IPS-20b (cell line): ENCODE data around the gene PLP2.
"Not testable (repeated sequence)": the region's sequence is repeated elsewhere in the genome, so short reads cannot be mapped to it uniquely, and the experiment has no call there.

Experiments used
- H3K27ac ChIP-seq: one replicate; pipeline ENCODE4 v1.5.1; 2013; ENCODE audit warnings: low read length
- H3K27me3 ChIP-seq: 2 replicates; pipeline ENCODE4 v1.6.1; 2013; ENCODE audit warnings: mild to moderate bottlenecking, low read length, inconsistent platforms; ENCODE audit not compliant: insufficient read depth
- H3K36me3 ChIP-seq: 2 replicates; pipeline ENCODE4 v1.6.1; 2013; ENCODE audit warnings: low read depth, mild to moderate bottlenecking, inconsistent platforms, low read length, moderate library complexity; ENCODE audit not compliant: insufficient read depth
- H3K4me1 ChIP-seq: 2 replicates; pipeline ENCODE4 v1.6.1; 2013; ENCODE audit warnings: mild to moderate bottlenecking, control low read depth, inconsistent platforms, low read length, moderate library complexity; ENCODE audit not compliant: insufficient read depth
- H3K4me3 ChIP-seq: 2 replicates; pipeline ENCODE4 v1.5.1; 2013; ENCODE audit warnings: mild to moderate bottlenecking, low read length, inconsistent platforms
- H3K9ac ChIP-seq: 2 replicates; pipeline ENCODE4 v1.6.1; 2013; ENCODE audit warnings: low read depth, mild to moderate bottlenecking, inconsistent platforms, low read length, moderate library complexity
- H3K9me3 ChIP-seq: 2 replicates; pipeline ENCODE4 v1.6.1; 2013; ENCODE audit warnings: mild to moderate bottlenecking, low read depth, low read length, inconsistent platforms; ENCODE audit not compliant: insufficient read depth

Gene PLP2, protein sequence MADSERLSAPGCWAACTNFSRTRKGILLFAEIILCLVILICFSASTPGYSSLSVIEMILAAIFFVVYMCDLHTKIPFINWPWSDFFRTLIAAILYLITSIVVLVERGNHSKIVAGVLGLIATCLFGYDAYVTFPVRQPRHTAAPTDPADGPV

DNA sequence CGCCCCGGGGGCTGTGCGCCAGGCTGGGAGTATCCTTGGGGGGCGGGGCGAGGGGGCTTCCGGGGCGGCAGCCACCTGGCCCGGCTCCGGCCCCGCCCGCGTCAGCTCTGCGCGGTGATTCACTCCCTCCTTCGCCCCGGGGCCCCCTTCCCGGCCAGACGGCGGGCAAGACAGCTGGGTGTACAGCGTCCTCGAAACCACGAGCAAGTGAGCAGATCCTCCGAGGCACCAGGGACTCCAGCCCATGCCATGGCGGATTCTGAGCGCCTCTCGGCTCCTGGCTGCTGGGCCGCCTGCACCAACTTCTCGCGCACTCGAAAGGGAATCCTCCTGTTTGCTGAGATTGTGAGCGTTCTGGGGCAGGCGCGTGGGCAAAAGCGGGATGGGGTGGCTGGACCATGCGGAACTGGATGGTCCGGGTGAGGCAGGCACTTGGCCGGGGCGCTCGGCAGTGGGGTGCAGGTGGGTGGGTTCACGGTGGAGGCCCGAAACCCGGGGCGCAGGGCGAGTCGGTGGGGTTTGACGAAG, at the start of gene PLP2:
Gene PLP2 (plus strand): TSS at position 147 of the 528 bp plus-strand sequence. CDS start 103 bp downstream, at position 250.
- peaks cover 45% of the 10 kb centered on the region for H3K27me3 ChIP-seq
- no peak within 1 kb of the TSS for H3K27ac ChIP-seq
- no peaks in the 10 kb centered on the region for H3K9me3 ChIP-seq
- no peaks in the 10 kb centered on the region for H3K4me1 ChIP-seq
- H3K9ac ChIP-seq = no peak within 1 kb of the TSS
- peak within 1 kb of the TSS; percentile 57 for H3K4me3 ChIP-seq
- no peaks in the 10 kb centered on the region for H3K36me3 ChIP-seq

DNA sequence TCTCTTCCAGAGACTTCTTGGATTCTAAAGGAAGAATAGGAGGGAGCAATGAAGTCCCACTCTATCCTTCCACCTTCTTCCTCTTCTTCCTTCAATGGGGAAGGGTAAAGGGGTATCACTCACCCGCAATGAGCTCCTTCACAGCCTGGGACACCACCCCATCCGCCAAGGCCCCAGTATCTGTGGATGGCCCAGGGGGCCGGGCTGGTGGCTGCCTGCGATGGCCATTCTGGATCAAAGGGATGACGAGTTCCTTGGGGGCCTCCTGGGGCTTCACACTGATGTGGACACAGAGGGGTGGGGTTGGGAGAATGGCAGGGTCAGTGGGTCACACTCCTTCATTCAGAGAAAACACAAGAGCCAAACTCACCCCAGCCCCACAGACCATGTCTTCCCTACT, 49.2 kb upstream of the PLP2 start:
- Histone ChIP-seq H3K9ac (peak overlapping the region; percentile 90; the same call in 1 of the 2 replicates), H3K4me3 (peak overlapping the region; percentile 96), H3K36me3 (peaks cover 18% of the 10 kb centered on the region), H3K27me3 (no peaks in the 10 kb centered on the region), H3K9me3 (no peaks in the 10 kb centered on the region), H3K4me1 (no peaks in the 10 kb centered on the region), H3K27ac (no peak overlapping the region)

DNA sequence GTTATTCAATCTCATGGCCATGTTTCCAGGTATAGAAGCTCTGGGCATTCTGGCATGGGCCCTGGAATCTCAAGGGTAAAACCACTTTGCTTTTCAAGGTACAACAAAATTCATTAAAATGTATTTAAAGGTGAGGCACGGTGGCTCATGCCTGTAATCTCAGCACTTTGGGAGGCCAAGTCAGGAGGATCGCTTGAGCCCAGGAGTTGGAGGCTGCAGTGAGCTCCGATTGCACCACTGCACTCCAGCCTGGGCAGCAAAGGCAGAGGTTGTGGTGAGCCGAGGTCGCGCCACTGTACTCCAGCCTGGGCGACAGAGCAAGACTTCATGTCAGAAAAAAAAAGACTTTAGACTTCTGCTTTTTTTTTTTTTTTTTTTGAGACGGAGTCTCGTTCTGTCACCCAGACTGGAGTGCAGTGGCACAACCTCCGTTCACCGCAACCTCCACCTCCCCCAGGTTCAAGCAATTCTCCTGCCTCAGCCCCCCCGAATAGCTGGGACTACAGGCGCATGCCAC, 43.9 kb upstream of the PLP2 start:
- H3K36me3 ChIP-seq, H3K9me3 ChIP-seq, H3K4me3 ChIP-seq, H3K27ac ChIP-seq, H3K27me3 ChIP-seq, H3K4me1 ChIP-seq, H3K9ac ChIP-seq: not testable (repeated sequence)

DNA sequence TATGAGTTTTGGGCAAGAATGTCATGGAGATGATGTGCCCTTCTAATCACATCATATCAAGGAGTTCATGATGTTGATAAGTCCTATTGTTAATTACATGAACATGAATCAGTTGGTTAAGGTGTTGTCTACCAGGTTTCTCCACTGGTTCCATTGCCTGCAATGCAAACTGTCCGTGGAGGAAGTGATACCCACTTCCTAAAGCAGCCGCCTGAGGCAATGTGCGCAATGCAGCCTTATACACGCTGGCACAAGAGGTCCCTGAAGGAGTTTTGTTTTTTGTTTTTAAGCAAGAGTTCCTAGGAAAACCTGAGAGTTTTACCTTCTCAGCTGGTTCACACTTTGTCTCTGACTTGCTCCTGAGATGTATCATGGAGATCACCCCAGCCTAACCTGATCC, 42.3 kb upstream of the PLP2 start:
- Histone ChIP-seq H3K27ac (no peak overlapping the region), H3K27me3 (no peaks in the 10 kb centered on the region), H3K9ac (no peak overlapping the region), H3K4me3 (no peak overlapping the region), H3K9me3 (no peaks in the 10 kb centered on the region), H3K36me3 (no peaks in the 10 kb centered on the region), H3K4me1 (no peaks in the 10 kb centered on the region)

DNA sequence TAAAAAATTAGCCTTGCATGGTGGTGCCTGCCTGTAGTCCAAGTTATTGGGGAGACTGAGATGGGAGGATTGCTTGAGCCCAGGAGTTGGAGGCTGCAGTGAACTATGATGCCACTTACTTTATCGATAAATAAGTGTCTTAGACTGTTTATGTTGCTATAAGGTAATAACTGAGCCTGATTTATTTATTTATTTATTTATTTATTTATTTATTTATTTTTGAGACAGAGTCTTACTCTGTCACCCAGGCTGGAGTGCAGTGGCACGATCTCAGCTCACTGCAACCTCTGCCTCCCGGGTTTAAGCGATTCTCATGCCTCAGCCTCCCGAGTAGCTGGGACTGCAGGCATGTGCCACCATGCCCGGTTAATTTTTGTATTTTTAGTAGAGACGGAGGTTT, 39.4 kb upstream of the PLP2 start:
- H3K4me1 ChIP-seq, H3K27me3 ChIP-seq, H3K4me3 ChIP-seq, H3K36me3 ChIP-seq, H3K9ac ChIP-seq, H3K27ac ChIP-seq, H3K9me3 ChIP-seq: not testable (repeated sequence)

DNA sequence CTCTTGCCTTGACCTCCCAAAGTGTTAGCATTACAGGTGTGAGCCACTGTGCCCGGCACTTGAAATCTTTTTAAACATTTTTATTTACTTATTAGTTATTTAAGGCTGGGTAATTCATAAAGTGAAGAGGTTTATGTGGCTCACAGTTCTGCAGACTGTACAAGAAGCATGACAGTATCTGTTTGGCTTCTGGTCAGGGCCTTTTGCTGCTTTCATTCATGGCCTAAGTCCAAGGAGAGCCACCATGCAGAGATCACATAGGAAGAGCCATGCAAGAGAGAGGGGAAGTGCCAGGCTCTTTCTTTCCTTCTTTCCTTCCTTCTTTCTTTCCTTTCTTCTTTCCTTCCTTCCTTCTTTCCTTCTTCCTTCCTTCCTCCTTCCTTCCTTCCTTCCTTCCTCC, 37.9 kb upstream of the PLP2 start:
- no peaks in the 10 kb centered on the region for H3K27me3 ChIP-seq

DNA sequence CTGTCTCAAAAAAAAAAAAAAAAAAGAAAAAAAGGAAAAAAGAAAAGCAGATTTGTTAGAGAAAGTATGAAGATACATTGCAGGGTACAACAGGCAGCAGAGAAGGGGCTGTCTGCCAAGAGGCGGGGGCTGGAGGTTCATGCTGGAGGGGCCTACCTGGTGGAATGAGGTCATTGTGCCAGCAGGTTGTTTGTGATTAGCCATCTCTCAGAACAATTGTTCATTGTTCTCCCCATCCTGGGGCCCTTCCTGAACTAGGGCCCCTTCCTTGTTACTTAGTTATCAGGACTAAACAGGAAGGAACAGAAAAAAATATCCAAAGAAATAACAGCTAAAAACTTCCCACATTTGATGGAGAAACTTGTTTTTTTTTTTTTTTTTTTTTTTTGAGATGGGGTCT, 34.2 kb upstream of the PLP2 start:
- Histone ChIP-seq H3K4me1 (no peaks in the 10 kb centered on the region), H3K4me3 (no peak overlapping the region), H3K27ac (no peak overlapping the region), H3K27me3 (no peaks in the 10 kb centered on the region), H3K9ac (no peak overlapping the region), H3K9me3 (peaks cover 9% of the 10 kb centered on the region; the same call in 1 of the 2 replicates), H3K36me3 (no peaks in the 10 kb centered on the region)

More for the DNA sequence above, 37.9 kb upstream of the PLP2 start:
- Histone ChIP-seq H3K4me3 (no peak overlapping the region), H3K4me1 (no peaks in the 10 kb centered on the region), H3K9me3 (no peaks in the 10 kb centered on the region), H3K27ac (no peak overlapping the region), H3K36me3 (no peaks in the 10 kb centered on the region), H3K9ac (no peak overlapping the region)

DNA sequence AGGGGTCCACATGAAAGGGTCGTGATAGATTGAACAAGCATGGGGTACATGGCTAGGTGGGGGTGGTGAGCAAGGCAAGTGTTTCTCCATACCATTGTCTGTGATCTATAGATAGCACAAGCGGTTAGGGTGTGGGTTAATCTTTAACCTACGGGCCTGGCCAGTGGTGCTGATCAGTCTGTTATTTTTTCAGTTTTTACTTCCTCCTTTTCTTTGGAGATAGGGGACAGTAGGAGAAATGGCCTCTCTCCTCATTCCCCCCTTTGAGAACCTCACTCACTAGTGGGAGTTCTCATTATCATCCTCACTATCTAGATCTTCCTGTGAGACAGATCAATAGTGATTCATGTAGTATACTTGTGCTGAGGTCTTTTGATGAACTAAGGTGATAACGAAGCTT, 32.0 kb upstream of the PLP2 start:
- Histone ChIP-seq H3K27ac (no peak overlapping the region), H3K36me3 (no peaks in the 10 kb centered on the region), H3K4me3 (no peak overlapping the region), H3K27me3 (no peaks in the 10 kb centered on the region), H3K9ac (no peak overlapping the region), H3K9me3 (peaks cover 9% of the 10 kb centered on the region; the same call in 1 of the 2 replicates), H3K4me1 (no peaks in the 10 kb centered on the region)

DNA sequence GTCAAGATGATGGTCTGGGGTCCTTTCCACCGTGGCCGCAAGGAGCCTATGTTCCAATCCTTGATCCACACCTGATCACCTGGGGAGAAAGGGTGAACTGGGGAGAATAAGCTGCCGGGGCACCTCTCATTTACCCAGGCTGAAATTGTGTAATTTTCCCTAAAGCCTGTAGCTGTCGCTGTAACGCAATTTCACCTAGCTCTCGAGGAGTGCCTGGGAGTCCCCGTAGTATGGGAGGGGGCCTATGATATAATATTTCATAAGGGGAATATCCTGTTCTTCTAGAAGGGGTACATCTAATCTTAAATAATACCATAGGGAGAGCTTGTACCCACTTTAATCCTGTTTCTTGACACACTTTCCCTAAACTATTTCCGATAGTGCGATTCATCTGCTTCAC, 29.4 kb upstream of the PLP2 start:
- H3K27me3 ChIP-seq, H3K27ac ChIP-seq, H3K9me3 ChIP-seq, H3K4me3 ChIP-seq, H3K36me3 ChIP-seq, H3K9ac ChIP-seq, H3K4me1 ChIP-seq: not testable (repeated sequence)

DNA sequence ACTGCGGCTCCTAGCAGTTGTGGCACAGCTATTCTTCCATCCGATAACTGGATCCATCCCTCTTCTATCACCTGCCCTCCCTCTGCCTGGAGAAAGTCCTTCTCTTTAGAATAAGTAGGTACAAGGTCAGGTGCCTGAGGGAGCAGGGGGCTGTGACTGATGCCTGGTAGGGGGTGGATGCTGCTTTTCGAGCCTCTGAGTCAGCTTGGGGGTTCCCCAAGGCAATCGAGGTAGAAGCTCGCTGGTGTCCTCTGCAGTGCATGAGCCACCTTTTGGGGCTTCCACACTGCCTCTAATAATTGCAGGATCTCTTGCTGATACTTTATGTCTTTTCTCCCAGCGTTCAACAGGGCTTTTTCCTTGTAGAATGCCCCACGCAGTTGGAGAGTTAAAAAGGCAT, 28.5 kb upstream of the PLP2 start:
- H3K9me3 ChIP-seq, H3K4me3 ChIP-seq, H3K4me1 ChIP-seq, H3K36me3 ChIP-seq, H3K27me3 ChIP-seq, H3K27ac ChIP-seq, H3K9ac ChIP-seq: not testable (repeated sequence)

DNA sequence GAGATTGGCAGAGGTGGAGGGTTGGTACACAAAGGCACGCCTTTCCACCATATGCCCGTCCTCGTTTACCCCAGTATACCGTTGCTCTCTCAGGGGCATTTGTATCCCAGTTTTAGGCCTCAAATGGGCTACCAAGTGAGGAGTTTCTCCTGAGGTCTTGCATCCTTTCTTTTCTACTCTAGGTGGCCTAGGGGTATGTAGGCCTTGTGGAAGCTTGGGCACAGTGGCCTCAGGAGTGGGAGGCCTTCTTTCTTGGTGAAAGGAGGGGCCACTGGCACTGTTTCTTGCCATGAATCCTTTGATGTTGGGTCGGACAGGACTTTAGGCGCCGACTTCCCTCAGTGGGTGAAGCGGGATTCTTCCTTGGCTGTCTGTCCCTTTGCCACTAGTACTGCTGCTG, 24.4 kb upstream of the PLP2 start:
- Histone ChIP-seq H3K36me3 (no peaks in the 10 kb centered on the region), H3K27me3 (no peaks in the 10 kb centered on the region), H3K9ac (no peak overlapping the region), H3K27ac (no peak overlapping the region), H3K4me3 (no peak overlapping the region), H3K4me1 (no peaks in the 10 kb centered on the region), H3K9me3 (no peaks in the 10 kb centered on the region)

DNA sequence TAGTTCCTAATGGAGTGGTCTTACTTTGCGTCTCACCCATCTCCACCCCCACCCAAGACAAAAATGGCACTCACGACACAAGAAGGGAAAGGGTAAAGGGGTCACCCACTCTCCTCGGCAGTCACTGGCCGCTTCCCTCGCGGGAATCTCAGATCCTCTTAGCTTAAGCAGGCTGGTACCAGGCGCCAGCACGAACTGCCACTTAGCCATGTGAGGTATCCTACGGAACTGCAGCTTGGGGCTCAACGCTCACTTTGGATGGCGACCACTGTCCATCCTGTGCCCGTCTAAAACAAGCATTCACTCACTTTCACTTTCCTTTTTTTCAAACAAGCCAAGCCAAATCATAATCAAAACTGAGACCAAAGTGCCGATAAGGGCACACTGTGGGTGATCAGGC, 23.8 kb upstream of the PLP2 start:
- H3K27me3 ChIP-seq = no peaks in the 10 kb centered on the region
- H3K4me3 ChIP-seq = no peak overlapping the region

More for the DNA sequence above, 23.8 kb upstream of the PLP2 start:
- Histone ChIP-seq H3K4me1 (no peaks in the 10 kb centered on the region), H3K36me3 (no peaks in the 10 kb centered on the region), H3K9ac (no peak overlapping the region), H3K9me3 (no peaks in the 10 kb centered on the region), H3K27ac (no peak overlapping the region)
